Upper lobe of right lung (tissue), 1 donor: ENCODE data around the gene UAP1. TPM values are rescaled to one million over a fixed set of nuclear protein-coding genes. Genes with fewer than 3 reads are reported as not detected.
"Not testable (repeated sequence)": the region's sequence is repeated elsewhere in the genome, so short reads cannot be mapped to it uniquely, and the experiment has no call there.

ENCODE experiments used
- ATAC-seq: fragments of 200-7000 bp; cut with Tn5 transposase; one replicate; pipeline ENCODE4 v1.9.1; 2020; ENCODE audit warnings: mild to moderate bottlenecking, moderate library complexity
- DNase-seq: peaks from one replicate; pipeline ENCODE4 v3.0.0-alpha.2; 2020
- H3K27ac ChIP-seq: fragments of 200-600 bp; one replicate; pipeline ENCODE4 v1.8.0; 2022
- H3K27me3 ChIP-seq: fragments of 200-600 bp; one replicate; pipeline ENCODE4 v1.8.0; 2022; ENCODE audit warnings: mild to moderate bottlenecking
- H3K36me3 ChIP-seq: fragments of 200-600 bp; one replicate; pipeline ENCODE4 v1.8.0; 2022
- H3K4me1 ChIP-seq: fragments of 200-600 bp; one replicate; pipeline ENCODE4 v1.8.0; 2022
- H3K4me3 ChIP-seq: fragments of 200-600 bp; one replicate; pipeline ENCODE4 v1.8.0; 2022; ENCODE audit warnings: mild to moderate bottlenecking
- H3K9me3 ChIP-seq: fragments of 200-600 bp; one replicate; pipeline ENCODE4 v1.8.0; 2022
- intact Hi-C: fragments of 100-400 bp; cut with DNase I; formaldehyde crosslinking; loops from one replicate; pipeline ENCODE4 v1.11.0; 2022
- total RNA-seq: library from RNA; stranded (reverse); fragmentation: NEBNext Ultra II Directional; extraction: Animal tissue kit (Norgen Biotek cat#: 25700); gene quantifications from one replicate; pipeline ENCODE4 v1.2.1, GENCODE V29; 2021
- TF ChIP-seq, protein P1 (sequence below): fragments of 200-600 bp; IDR thresholded peaks from one replicate; pipeline ENCODE4 v1.8.0; 2022; ENCODE audit warnings: antibody characterized with exemption
- donor health status: DM: no; HTN: yes; CAD: no; lungs with severe emphysema.

The UAP1 gene
- total RNA-seq, 1 donor from 2014 or later, result 35.0 TPM

DNA sequence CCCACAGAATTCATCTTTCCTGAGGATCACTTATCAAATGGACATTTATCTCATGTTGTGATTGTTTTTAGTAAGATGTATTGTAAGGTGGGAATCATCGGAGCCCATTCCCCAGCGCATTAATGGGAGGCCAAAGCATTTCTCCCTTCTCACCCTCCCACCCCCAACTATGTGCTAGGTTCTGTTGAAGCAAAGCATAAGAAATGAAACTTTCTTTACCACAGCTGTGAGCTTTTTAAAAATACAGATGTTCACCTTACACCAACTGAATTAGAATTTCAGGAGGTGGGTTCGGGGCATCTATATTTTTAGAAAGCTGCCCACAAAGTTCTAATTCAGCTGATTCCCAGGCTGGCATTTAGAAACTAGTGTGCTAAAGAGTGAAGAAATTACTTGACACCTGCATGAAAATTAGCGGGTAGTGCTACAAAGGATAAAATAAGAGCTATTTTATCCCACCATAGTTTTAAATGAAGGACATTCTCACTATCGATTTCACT lies 26.3 kb downstream of the UAP1 start:
- TF ChIP-seq, protein P1, sequence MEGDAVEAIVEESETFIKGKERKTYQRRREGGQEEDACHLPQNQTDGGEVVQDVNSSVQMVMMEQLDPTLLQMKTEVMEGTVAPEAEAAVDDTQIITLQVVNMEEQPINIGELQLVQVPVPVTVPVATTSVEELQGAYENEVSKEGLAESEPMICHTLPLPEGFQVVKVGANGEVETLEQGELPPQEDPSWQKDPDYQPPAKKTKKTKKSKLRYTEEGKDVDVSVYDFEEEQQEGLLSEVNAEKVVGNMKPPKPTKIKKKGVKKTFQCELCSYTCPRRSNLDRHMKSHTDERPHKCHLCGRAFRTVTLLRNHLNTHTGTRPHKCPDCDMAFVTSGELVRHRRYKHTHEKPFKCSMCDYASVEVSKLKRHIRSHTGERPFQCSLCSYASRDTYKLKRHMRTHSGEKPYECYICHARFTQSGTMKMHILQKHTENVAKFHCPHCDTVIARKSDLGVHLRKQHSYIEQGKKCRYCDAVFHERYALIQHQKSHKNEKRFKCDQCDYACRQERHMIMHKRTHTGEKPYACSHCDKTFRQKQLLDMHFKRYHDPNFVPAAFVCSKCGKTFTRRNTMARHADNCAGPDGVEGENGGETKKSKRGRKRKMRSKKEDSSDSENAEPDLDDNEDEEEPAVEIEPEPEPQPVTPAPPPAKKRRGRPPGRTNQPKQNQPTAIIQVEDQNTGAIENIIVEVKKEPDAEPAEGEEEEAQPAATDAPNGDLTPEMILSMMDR, result no peak
- H3K27me3 ChIP-seq, result no peaks in the 10 kb centered on the region
- no peak overlapping the region for H3K4me3 ChIP-seq
- peaks cover 65% of the 10 kb centered on the region for H3K36me3 ChIP-seq
- no peak overlapping the region for H3K27ac ChIP-seq
- intact Hi-C loops, result no loop called here
- no peaks in the 10 kb centered on the region for H3K9me3 ChIP-seq
- no peak for DNase-seq
- no peak for ATAC-seq
- H3K4me1 ChIP-seq, result no peaks in the 10 kb centered on the region

DNA sequence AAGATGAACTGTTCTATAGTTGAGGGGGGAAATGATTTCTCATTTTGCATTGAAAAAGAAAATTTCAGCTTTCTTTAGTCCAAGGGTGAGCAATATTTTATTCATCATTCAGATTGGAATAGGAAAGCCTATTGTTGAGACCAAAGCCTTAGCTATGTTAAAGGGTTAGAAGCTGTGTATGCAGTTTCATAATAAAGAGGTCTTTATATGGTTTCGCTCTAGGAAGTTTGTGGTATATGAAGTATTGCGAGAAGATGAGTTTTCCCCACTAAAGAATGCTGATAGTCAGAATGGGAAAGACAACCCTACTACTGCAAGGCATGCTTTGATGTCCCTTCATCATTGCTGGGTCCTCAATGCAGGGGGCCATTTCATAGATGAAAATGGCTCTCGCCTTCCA lies 28.6 kb downstream of the UAP1 start:
- Histone ChIP-seq H3K4me3 (no peak overlapping the region), H3K27me3 (no peaks in the 10 kb centered on the region), H3K9me3 (no peaks in the 10 kb centered on the region), H3K27ac (no peak overlapping the region), H3K4me1 (no peaks in the 10 kb centered on the region), H3K36me3 (peaks cover 64% of the 10 kb centered on the region)
- no peak for DNase-seq
- TF ChIP-seq, protein P1, result no peak
- ATAC-seq, result no peak
- intact Hi-C loops, result no loop called here

DNA sequence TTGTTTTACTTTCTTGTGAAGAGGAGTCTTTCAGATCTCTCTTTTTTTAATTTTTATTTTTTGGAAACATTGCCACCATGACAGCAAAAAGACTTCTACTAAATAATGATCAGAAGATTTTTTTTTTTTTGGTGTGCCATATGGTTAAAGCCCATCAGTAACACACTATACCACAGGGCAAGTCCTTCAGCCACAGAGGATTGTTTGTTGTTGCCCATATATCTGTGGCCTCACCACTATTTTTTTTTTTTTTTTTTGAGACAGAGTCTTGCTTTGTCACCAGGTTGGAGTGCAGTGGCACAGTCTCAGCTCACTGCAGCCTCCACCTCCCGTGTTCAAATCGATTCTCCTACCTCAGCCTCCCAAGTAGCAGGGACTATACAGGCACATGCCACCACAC lies 29.2 kb downstream of the UAP1 start:
- ATAC-seq (no peak), DNase-seq (no peak)
- Histone ChIP-seq H3K4me3 (no peak overlapping the region), H3K9me3 (no peaks in the 10 kb centered on the region), H3K27ac (no peak overlapping the region), H3K4me1 (no peaks in the 10 kb centered on the region), H3K27me3 (no peaks in the 10 kb centered on the region), H3K36me3 (peaks cover 67% of the 10 kb centered on the region)
- TF ChIP-seq, protein P1, result no peak
- intact Hi-C loops, result no loop called here

DNA sequence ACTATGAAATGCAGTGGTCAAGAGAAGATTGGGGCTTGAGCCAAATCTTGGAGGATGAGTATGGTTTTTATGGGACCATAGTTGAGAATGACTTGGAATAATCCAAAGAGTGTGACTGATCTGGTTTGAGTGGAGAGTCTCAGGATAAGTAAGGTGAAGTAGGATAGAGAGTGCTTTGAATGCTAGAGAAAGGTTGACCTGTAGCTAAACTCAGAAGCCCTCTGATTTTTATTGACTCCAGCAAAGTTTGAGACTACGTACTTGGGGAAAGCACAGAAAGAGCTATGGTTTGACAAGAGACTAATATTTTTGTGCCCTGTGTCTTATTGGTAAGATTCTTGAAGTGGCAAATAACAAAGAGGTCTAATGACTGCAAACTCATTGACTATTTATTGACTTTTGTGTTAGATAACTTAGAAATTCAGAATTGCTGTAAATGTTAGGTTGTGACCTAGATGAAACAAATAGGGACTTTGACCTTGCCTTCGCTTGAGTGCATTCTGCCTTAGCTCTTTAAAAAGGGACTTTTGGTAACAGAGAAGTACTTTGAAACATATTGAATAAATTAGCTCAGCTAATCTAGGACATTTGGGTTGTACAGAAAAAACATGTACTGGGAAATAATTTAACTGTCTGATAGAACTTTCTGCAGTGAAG lies 35.1 kb downstream of the UAP1 start:
- Histone ChIP-seq H3K4me3 (no peak overlapping the region), H3K36me3 (peaks cover 83% of the 10 kb centered on the region), H3K9me3 (no peaks in the 10 kb centered on the region), H3K4me1 (no peaks in the 10 kb centered on the region), H3K27me3 (no peaks in the 10 kb centered on the region), H3K27ac (no peak overlapping the region)
- intact Hi-C loops, result no loop called here
- DNase-seq (no peak), ATAC-seq (no peak)
- TF ChIP-seq, protein P1, result no peak

DNA sequence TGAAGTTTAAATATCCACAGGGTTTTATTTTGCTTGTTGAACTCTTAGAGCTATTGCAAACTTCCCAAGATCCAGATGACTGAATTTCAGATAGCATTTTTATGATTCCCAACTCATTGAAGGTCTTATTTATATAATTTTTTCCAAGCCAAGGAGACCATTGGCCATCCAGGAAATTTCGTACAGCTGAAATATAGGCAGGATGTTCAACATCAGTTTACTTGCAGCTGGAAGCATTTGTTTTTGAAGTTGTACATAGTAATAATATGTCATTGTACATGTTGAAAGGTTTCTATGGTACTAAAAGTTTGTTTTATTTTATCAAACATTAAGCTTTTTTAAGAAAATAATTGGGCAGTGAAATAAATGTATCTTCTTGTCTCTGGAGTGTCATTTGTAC lies 37.9 kb downstream of the UAP1 start:
- Histone ChIP-seq H3K4me1 (no peaks in the 10 kb centered on the region), H3K36me3 (peaks cover 62% of the 10 kb centered on the region), H3K27me3 (no peaks in the 10 kb centered on the region), H3K4me3 (no peak overlapping the region), H3K9me3 (no peaks in the 10 kb centered on the region), H3K27ac (no peak overlapping the region)
- TF ChIP-seq, protein P1, result no peak
- no peak for DNase-seq
- no peak for ATAC-seq
- intact Hi-C loops, result no loop called here

DNA sequence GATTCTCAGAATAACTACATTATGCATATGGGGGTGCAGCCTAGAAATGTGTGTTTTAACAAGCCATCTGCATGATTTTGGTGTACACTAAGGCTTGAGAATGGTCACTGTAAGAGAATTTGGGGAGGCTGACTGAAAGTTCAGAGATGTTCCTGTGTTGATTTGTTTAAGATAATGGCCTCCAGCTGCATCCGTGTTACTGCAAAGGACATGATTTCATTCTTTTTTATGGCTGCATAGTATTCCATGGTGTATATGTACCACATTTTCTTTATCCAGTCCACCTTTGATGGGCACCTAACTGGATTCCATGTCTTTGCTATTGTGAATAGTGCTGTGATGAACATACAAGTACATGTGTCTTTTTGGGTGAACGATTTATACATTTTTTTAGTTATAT lies 41.6 kb downstream of the UAP1 start:
- H3K27ac ChIP-seq, H3K4me3 ChIP-seq, intact Hi-C loops, H3K4me1 ChIP-seq, ATAC-seq, H3K9me3 ChIP-seq, H3K27me3 ChIP-seq, DNase-seq: not testable (repeated sequence)
- peaks cover 26% of the 10 kb centered on the region for H3K36me3 ChIP-seq
